Pancreas (tissue), 10 donors: ENCODE results near the gene PAK3. TPM values are rescaled to one million over a fixed set of nuclear protein-coding genes. Genes with fewer than 3 reads are reported as not detected.

Experiments
- ATAC-seq, 4 donors: fragments of 200-7000 bp; cut with Tn5 transposase; one replicate each; pipeline versions ENCODE4 v1.8.0 to v1.9.1; 2020; ENCODE audit warnings: mild to moderate bottlenecking in 4 of 4, moderate library complexity in 4 of 4
- DNase-seq, 6 donors: peaks; one replicate each; pipeline ENCODE4 v3.0.0-alpha.2; 2020
- FAIRE-seq: peaks from 2 replicates; lab custom pipeline; 2012; peaks lifted over from hg19 to GRCh38; lab: Jason Lieb, UNC
- H3K27ac ChIP-seq, 4 donors: fragments of 200-600 bp; sonication (generic); 1 replicate in 3 of 4; 2 replicates in 1 of 4; pipeline versions ENCODE4 v1.5.0 to v1.8.0; 2020
- H3K27me3 ChIP-seq, 4 donors: fragments of 200-600 bp; one replicate each; pipeline ENCODE4 v1.8.0; 2021
- H3K36me3 ChIP-seq, 3 donors: fragments of 200-600 bp; sonication (generic) in 1 of 3; one replicate each; pipeline versions ENCODE4 v1.5.0 to v1.8.0; 2020 to 2021
- H3K4me1 ChIP-seq, 3 donors: fragments of 200-600 bp; one replicate each; pipeline ENCODE4 v1.8.0; 2021
- H3K4me3 ChIP-seq, 4 donors: fragments of 200-600 bp; sonication (generic) in 2 of 4; one replicate each; pipeline versions ENCODE4 v1.5.0 to v1.8.0; 2020 to 2021
- H3K9me3 ChIP-seq, 4 donors: fragments of 200-600 bp; one replicate each; pipeline ENCODE4 v1.8.0; 2021
- CTCF ChIP-seq, 4 donors: fragments of 200-600 bp; sonication (generic) in 3 of 4; IDR thresholded peaks; one replicate each; pipeline versions ENCODE4 v1.5.0 to v1.8.0; 2021; ENCODE audit warnings: antibody characterized with exemption in 4 of 4
- WGBS, 2 donors: extraction: QIAGEN DNeasy Blood & Tissue Kit; methylation state at CpG; one replicate each; pipeline ENCODE4 v1.1.7; 2013; 5-methylcytosine and 5-hydroxymethylcytosine counted together
- intact Hi-C, 3 donors: fragments of 100-400 bp; cut with DNase I; formaldehyde crosslinking; loops; one replicate each; pipeline versions ENCODE4 v1.11.1 to v1.14.2; 2022
- polyA plus RNA-seq, 2 donors: library from polyadenylated mRNA; stranded (reverse); fragments of 200-250 nt; gene quantifications; one replicate each; pipeline ENCODE4 v1.2.3, GENCODE V29; 2013
- total RNA-seq, 6 donors: library from RNA; stranded (reverse); fragmentation: NEBNext Ultra II Directional in 4 of 6; extraction: Animal tissue kit (Norgen Biotek cat#: 25700) in 4 of 6; gene quantifications; one replicate each; pipeline versions ENCODE4 v1.2.1 to v1.2.4, GENCODE V29; 2021 to 2023
- donor health status: healthy with polysubstance abuse.
- donor health status: DM: no; HTN: no; CAD: no; lungs with moderate emphysema.
- donor health status: DM: no; HTN: no; CAD: no.
- donor health status: control.
- donor health status: control.
- donor health status: Bipolar disorder and iron deficiency.
- donor health status: DM: yes; HTN: yes; CAD: no.
- donor health status: DM: no; HTN: no; CAD: no.
- donor health status: DM: no; HTN: no; CAD: no.
- donor health status: DM: yes; HTN: yes; CAD: no.

The PAK3 gene
- total and polyA plus RNA-seq, 8 donors, result 13.2 to 40.5 (median 30.7) TPM

- Histone ChIP-seq H3K27me3 (peaks cover 0 to 9% (median 3%) of the 10 kb centered on the region in 4 donors), H3K36me3 (no peaks in the 10 kb centered on the region), H3K4me3 (no peak overlapping the region), H3K9me3 (no peaks in the 10 kb centered on the region), H3K27ac (no peak overlapping the region), H3K4me1 (no peaks in the 10 kb centered on the region)
- FAIRE-seq (no peak), ATAC-seq (no peak), DNase-seq (no peak)
- WGBS, 2 donors, result 82 to 92% methylated on average over 7 of the region's 7 CpGs
- intact Hi-C loops, result no loop called here
- no peak for TF ChIP-seq CTCF (IDR thresholded peaks at IDR 0.05)
Measured at GRCh38 chrX:111254896-111255693, 159.1 kb downstream of the PAK3 start.

- FAIRE-seq (no peak), DNase-seq (no peak)
- H3K27me3 ChIP-seq, result peaks cover 0 to 10% (median 4%) of the 10 kb centered on the region in 4 donors
Measured at GRCh38 chrX:111257733-111258132, 161.7 kb downstream of the PAK3 start.

GRCh38 chrX:111259559-111259958, 163.6 kb downstream of the PAK3 start:
- no peaks in the 10 kb centered on the region for H3K9me3 ChIP-seq
- no peak for TF ChIP-seq CTCF (IDR thresholded peaks at IDR 0.05)
- 77 to 82% methylated on average over 3 of the region's 3 CpGs for WGBS, 2 donors
- H3K36me3 ChIP-seq, result no peaks in the 10 kb centered on the region
- DNase-seq (no peak), FAIRE-seq (no peak), ATAC-seq (no peak)
- intact Hi-C loops, result no loop called here
- H3K4me3 ChIP-seq, result no peak overlapping the region
- no peak overlapping the region for H3K27ac ChIP-seq
- no peaks in the 10 kb centered on the region for H3K4me1 ChIP-seq
- H3K27me3 ChIP-seq, result peaks cover 0 to 18% (median 7%) of the 10 kb centered on the region in 4 donors

More at GRCh38 chrX:111257733-111258132, 161.7 kb downstream of the PAK3 start:
- H3K4me3 ChIP-seq, result no peak overlapping the region
- WGBS, 2 donors, result 67 to 77% methylated on average over 3 of the region's 3 CpGs
- intact Hi-C loops, result no loop called here
- H3K36me3 ChIP-seq, result no peaks in the 10 kb centered on the region
- no peaks in the 10 kb centered on the region for H3K9me3 ChIP-seq
- no peak for TF ChIP-seq CTCF (IDR thresholded peaks at IDR 0.05)
- no peaks in the 10 kb centered on the region for H3K4me1 ChIP-seq
- no peak overlapping the region for H3K27ac ChIP-seq
- ATAC-seq, result no peak

- FAIRE-seq (no peak), DNase-seq (no peak), ATAC-seq (no peak)
- Histone ChIP-seq H3K27ac (no peak overlapping the region), H3K4me3 (no peak overlapping the region), H3K27me3 (peaks cover 3 to 25% (median 5%) of the 10 kb centered on the region in 4 donors), H3K9me3 (no peaks in the 10 kb centered on the region), H3K36me3 (no peaks in the 10 kb centered on the region), H3K4me1 (no peaks in the 10 kb centered on the region)
- intact Hi-C loops, result no loop called here
- TF ChIP-seq CTCF (IDR thresholded peaks at IDR 0.05), result no peak
- WGBS, 2 donors, result 63 to 82% methylated on average over 3 of the region's 3 CpGs
Measured at GRCh38 chrX:111260451-111260850, 164.5 kb downstream of the PAK3 start.

GRCh38 chrX:111262086-111262485, 166.1 kb downstream of the PAK3 start:
- no peaks in the 10 kb centered on the region for H3K4me1 ChIP-seq
- intact Hi-C loops, result no loop called here
- no peaks in the 10 kb centered on the region for H3K36me3 ChIP-seq
- H3K27ac ChIP-seq, result no peak overlapping the region
- no peak overlapping the region for H3K4me3 ChIP-seq
- FAIRE-seq (no peak), ATAC-seq (no peak), DNase-seq (no peak)
- peaks cover 0 to 18% (median 4%) of the 10 kb centered on the region in 4 donors for H3K27me3 ChIP-seq
- H3K9me3 ChIP-seq, result no peaks in the 10 kb centered on the region
- no peak for TF ChIP-seq CTCF (IDR thresholded peaks at IDR 0.05)
- WGBS, 2 donors, result 48 to 60% methylated on average over 3 of the region's 3 CpGs
